HepG2 (cell line): ENCODE measurements around the gene TBC1D24. TPM values are rescaled to one million over a fixed set of nuclear protein-coding genes. Genes with fewer than 3 reads are reported as not detected.
"Not testable (repeated sequence)": the region's sequence is repeated elsewhere in the genome, so short reads cannot be mapped to it uniquely, and the experiment has no call there.

Experiments
- ATAC-seq: fragments of 200-7000 bp; cut with Tn5 transposase; 3 replicates; pipeline ENCODE4 v1.9.1; 2020; ENCODE audit warnings: mild to moderate bottlenecking, moderate library complexity
- BruUV-seq: library from RNA; stranded (reverse); fragments of 400-500 nt; replicated peaks from 2 replicates; lab custom pipeline; 2021; lab: Mats Ljungman, UMichigan
- CTCF ChIA-PET: fragments of 300-600 bp; formaldehyde crosslinking; extraction: SDS; loops from one replicate; lab custom pipeline; 2021; ENCODE audit warnings: low total read pairs, inconsistent platforms, low intra/inter-chr PET ratio; lab: Yijun Ruan, JAX
- POLR2A ChIA-PET: fragments of 350-600 bp; sonication (Branson Sonifier 250); formaldehyde crosslinking; loops from one replicate; lab custom pipeline; 2020; ENCODE audit warnings: antibody characterized with exemption, inconsistent platforms; lab: Yijun Ruan, JAX
- DNase-seq: peaks from one replicate; pipeline ENCODE4 v3.0.0-alpha.2; 2015; ENCODE audit warnings: low spot score
- FAIRE-seq: peaks from 3 replicates; lab custom pipeline; 2011; peaks lifted over from hg19 to GRCh38; lab: Jason Lieb, UNC
- H2AFZ ChIP-seq: one replicate; pipeline ENCODE4 v1.6.1; 2011; ENCODE audit warnings: low read length, inconsistent platforms
- H3K27ac ChIP-seq: fragments of 300-600 bp; 3 replicates; pipeline ENCODE4 v1.8.0; 2011; ENCODE audit warnings: mixed run types, mild to moderate bottlenecking, mixed read lengths, low read length, inconsistent platforms; ENCODE audit not compliant: insufficient read depth; ENCODE audit errors: extremely low read length
- H3K27me3 ChIP-seq, 2 experiments: fragments of 200-600 bp in 1 of 2; 2 replicates in 1 of 2; 3 replicates in 1 of 2; pipeline versions ENCODE4 v1.6.0 to v1.8.0; 2011; ENCODE audit warnings: low read length in 2 of 2, mild to moderate bottlenecking in 2 of 2, moderate library complexity in 2 of 2, inconsistent platforms in 1 of 2; ENCODE audit not compliant: insufficient read depth in 2 of 2, control insufficient read depth in 1 of 2
- H3K36me3 ChIP-seq, 2 experiments: fragments of 200-600 bp in 1 of 2; replicated peaks in 1 of 2; 2 replicates in 1 of 2; 3 replicates in 1 of 2; pipeline versions ENCODE4 v1.5.1 to v1.8.0; 2011; ENCODE audit warnings: low read length in 2 of 2, inconsistent platforms in 1 of 2; ENCODE audit not compliant: insufficient read depth in 2 of 2, control insufficient read depth in 1 of 2
- H3K4me1 ChIP-seq: 2 replicates; pipeline ENCODE4 v1.5.1; 2012; ENCODE audit warnings: low read length, inconsistent platforms; ENCODE audit not compliant: insufficient read depth
- H3K4me2 ChIP-seq: 2 replicates; pipeline ENCODE4 v1.6.0; 2011; ENCODE audit warnings: low read depth, low read length, inconsistent platforms
- H3K4me3 ChIP-seq, 3 experiments: fragments of 200-600 bp in 1 of 3; sonication (generic), shearing (Covaris generic) in 1 of 3; replicated peaks in 1 of 3; 2 replicates each; pipeline ENCODE4 v1.5.1; 2011 to 2016; ENCODE audit warnings: low read length in 3 of 3, inconsistent platforms in 2 of 3, low read depth in 2 of 3, mild to moderate bottlenecking in 2 of 3, control low read depth in 1 of 3, mixed read lengths in 1 of 3; ENCODE audit not compliant: insufficient read depth in 1 of 3
- H3K79me2 ChIP-seq: one replicate; pipeline ENCODE4 v1.6.1; 2011; ENCODE audit warnings: low read length, inconsistent platforms; ENCODE audit not compliant: insufficient read depth
- H3K9ac ChIP-seq: 2 replicates; pipeline ENCODE4 v1.6.0; 2011; ENCODE audit warnings: mild to moderate bottlenecking, low read depth, low read length, inconsistent platforms; ENCODE audit not compliant: insufficient read depth
- H3K9me3 ChIP-seq: 2 replicates; pipeline ENCODE4 v1.5.1; 2012; ENCODE audit warnings: mild to moderate bottlenecking, low read length
- H4K20me1 ChIP-seq: 2 replicates; pipeline ENCODE4 v1.6.0; 2011; ENCODE audit warnings: inconsistent platforms, mild to moderate bottlenecking, low read length, moderate library complexity; ENCODE audit not compliant: insufficient read depth
- GATAD2A ChIP-seq: IDR thresholded peaks from 2 replicates; pipeline ENCODE4 v1.6.1; 2016
- KDM2A ChIP-seq: sonication (generic); formaldehyde crosslinking; IDR thresholded peaks from 2 replicates; pipeline ENCODE4 v1.4.0; 2020; ENCODE audit warnings: low read depth, missing genetic modification reagents, borderline replicate concordance
- KMT2A ChIP-seq: sonication (generic); formaldehyde crosslinking; IDR thresholded peaks from 2 replicates; pipeline ENCODE4 v1.4.0; 2020; ENCODE audit warnings: missing genetic modification reagents
- MAFF ChIP-seq: IDR thresholded peaks from 2 replicates; pipeline ENCODE4 v1.6.1; 2011; ENCODE audit warnings: low read depth, low read length, improper control_type of control experiment
- RAD21 ChIP-seq: fragments of 450-650 bp; formaldehyde crosslinking; IDR thresholded peaks from 2 replicates; pipeline ENCODE4 v1.5.0; 2020; ENCODE audit warnings: mild to moderate bottlenecking
- SAP130 ChIP-seq: IDR thresholded peaks from 2 replicates; pipeline ENCODE4 v1.6.1; 2016; ENCODE audit warnings: low read depth
- SMC3 ChIP-seq: IDR thresholded peaks from 2 replicates; pipeline ENCODE4 v1.6.1; 2011; ENCODE audit warnings: low read length, improper control_type of control experiment
- ZBTB38 ChIP-seq: sonication (generic); formaldehyde crosslinking; IDR thresholded peaks from 2 replicates; pipeline ENCODE4 v1.5.1; 2020; ENCODE audit warnings: mild to moderate bottlenecking, missing genetic modification reagents
- ZNF720 ChIP-seq: sonication (generic); formaldehyde crosslinking; IDR thresholded peaks from 2 replicates; pipeline ENCODE4 v1.4.0; 2020; ENCODE audit warnings: missing genetic modification reagents
- WGBS: methylation state at CpG from one replicate; pipeline ENCODE4 v1.1.6; 2017; ENCODE audit warnings: low lambda C conversion rate; 5-methylcytosine and 5-hydroxymethylcytosine counted together
- in situ Hi-C: cut with HindIII; loops from 2 replicates; pipeline ENCODE4 v1.10.0; 2017; ENCODE audit warnings: low pct_unique_long_range_greater_than_20kb; ENCODE audit not compliant: extremely low pct_ligation_motif_present
- intact Hi-C: fragments of 100-400 bp; cut with micrococcal nuclease; formaldehyde crosslinking; loops from one replicate; pipeline ENCODE4 v1.10.0; 2022; ENCODE audit not compliant: unreplicated experiment
- polyA plus RNA-seq, 8 experiments: library from polyadenylated mRNA; depleted of rRNA in 3 of 8; stranded (reverse) in 7 of 8; unstranded in 1 of 8; fragments of >200 nt; fragmentation: Illumina TruSeq in 4 of 8; extraction: Trizol in 4 of 8; gene quantifications; 2 replicates each; pipeline versions ENCODE4 v1.2.1 to v1.2.3, GENCODE V29; 2011 to 2016; ENCODE audit warnings: low read depth in 4 of 8, missing spikeins in 1 of 8, mixed read lengths in 1 of 8; ENCODE audit not compliant: insufficient read depth in 1 of 8
- total RNA-seq, 5 experiments: library from RNA; depleted of rRNA; stranded (reverse); fragments of >200 nt; fragmentation: Illumina TruSeq; extraction: Trizol; gene quantifications; 2 replicates each; pipeline ENCODE4 v1.2.3, GENCODE V29; 2016; ENCODE audit warnings: low read depth in 1 of 5
- TF ChIP-seq, protein P1 (sequence below): sonication (generic); formaldehyde crosslinking; IDR thresholded peaks from 2 replicates; pipeline ENCODE4 v1.5.1; 2020; ENCODE audit warnings: mild to moderate bottlenecking, missing genetic modification reagents, moderate library complexity
- TF ChIP-seq, protein P2 (sequence below): sonication (generic); formaldehyde crosslinking; IDR thresholded peaks from 2 replicates; pipeline ENCODE4 v1.5.0; 2020; ENCODE audit warnings: mild to moderate bottlenecking, missing genetic modification reagents, moderate library complexity

The TBC1D24 gene
- total and polyA plus RNA-seq, 2 of the 13 experiments (the other 11 are each of a cell fraction or from before 2014, with no cell fraction given), result 7.7 to 13.7 TPM

DNA sequence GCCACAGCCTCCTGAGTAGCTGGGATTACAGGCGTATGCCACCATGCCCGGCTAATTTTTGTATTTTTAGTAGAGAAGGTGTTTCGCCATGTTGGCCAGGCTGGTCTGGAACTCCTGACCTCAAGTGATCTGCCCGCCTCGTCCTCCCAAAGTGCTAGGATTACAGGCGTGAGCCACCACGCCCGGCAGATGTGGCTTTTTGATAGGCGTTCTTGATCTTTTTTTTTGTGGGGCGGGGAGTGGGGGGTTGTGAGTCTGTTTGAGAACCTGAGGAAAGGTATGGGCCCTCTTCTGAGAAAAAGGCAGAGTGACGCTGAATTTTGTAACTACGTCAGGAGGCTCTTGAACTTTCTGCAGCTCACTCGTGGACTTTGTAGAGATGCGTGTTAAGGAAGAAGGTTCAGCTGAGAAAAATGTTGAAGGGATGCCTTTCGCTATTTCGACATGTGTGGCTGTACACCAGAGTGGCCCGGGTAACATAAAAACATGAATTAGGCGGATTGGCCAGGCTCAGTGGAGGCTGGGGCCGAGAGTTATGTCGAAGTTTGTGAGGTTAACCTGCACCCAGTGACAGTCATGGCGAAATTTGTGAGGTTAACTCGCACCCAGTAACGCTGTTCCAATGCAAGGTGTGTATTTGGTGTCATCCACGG is 64.4 kb downstream of the TBC1D24 start:
- intact Hi-C loops, H2AFZ ChIP-seq, CTCF ChIA-PET, BruUV-seq, H3K9me3 ChIP-seq, H3K27ac ChIP-seq, ATAC-seq, H3K36me3 ChIP-seq, H3K27me3 ChIP-seq, POLR2A ChIA-PET, in situ Hi-C loops, DNase-seq, FAIRE-seq, H4K20me1 ChIP-seq: not testable (repeated sequence)
- peaks cover 70% of the 10 kb centered on the region for H3K4me1 ChIP-seq
- 83% methylated on average over 24 of the region's 24 CpGs for WGBS
- peak overlapping the region; percentile 58; the same call in 1 of the 2 replicates for H3K9ac ChIP-seq
- H3K4me2 ChIP-seq, result peak overlapping the region; percentile 61
- peak overlapping the region in 2 of 3 experiments; percentile 56 to 67; a peak in 4 of 6 replicates for H3K4me3 ChIP-seq
- peak; percentile 32 for TF ChIP-seq ZBTB38 (CRISPR knock-in tag)
- peaks cover 32% of the 10 kb centered on the region for H3K79me2 ChIP-seq

DNA sequence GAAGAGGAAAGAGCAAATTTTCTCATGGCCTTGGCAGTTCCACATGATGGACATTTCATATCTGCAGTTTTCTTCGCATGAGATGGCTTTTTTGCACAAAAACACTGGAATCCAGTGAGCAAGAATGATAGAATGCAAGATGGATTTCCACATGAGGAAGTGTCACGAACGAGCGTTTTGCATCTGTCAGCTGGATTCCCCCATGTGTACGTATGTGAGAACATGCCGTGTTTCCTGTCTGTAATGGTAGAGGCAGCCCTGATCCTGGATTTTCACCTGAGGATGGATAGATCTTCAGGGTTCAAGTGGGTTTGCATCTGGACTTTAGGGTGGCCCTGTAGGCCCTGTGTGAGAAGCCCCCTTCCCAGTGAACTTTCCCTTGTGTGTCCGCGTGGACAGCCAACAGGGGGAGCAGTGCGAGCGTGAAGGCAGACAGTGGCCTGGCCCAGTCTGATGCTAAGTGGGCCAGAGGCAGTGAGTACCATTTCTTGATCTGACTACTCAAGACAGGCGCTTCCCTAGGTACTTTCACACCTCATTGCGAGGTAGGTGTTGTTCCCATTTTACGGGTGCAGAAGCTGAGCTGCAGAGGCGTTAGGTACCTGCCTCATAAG is 65.0 kb downstream of the TBC1D24 start:
- H4K20me1 ChIP-seq, DNase-seq, H3K9ac ChIP-seq, H3K9me3 ChIP-seq, H2AFZ ChIP-seq, H3K27ac ChIP-seq, CTCF ChIA-PET, intact Hi-C loops, H3K27me3 ChIP-seq, BruUV-seq, in situ Hi-C loops, H3K36me3 ChIP-seq: not testable (repeated sequence)
- POLR2A ChIA-PET, result interaction anchor here (1.2 kb wide), 1 partner anchor 12 kb away, joined by 5 read pairs; no protein-coding TSS in a partner anchor
- Histone ChIP-seq H3K4me3 (0 out of 6 replicates have a peak overlapping the region, but pooled peaks of 1 of the 3 experiments have one; percentile 67), H3K79me2 (peaks cover 37% of the 10 kb centered on the region), H3K4me1 (peaks cover 63% of the 10 kb centered on the region), H3K4me2 (peak overlapping the region; percentile 61; the same call in 1 of the 2 replicates)
- peak; percentile 15 for FAIRE-seq
- 78% methylated on average over 10 of the region's 14 CpGs for WGBS
- ATAC-seq, result peak; percentile 11; the same call in 1 of the 3 replicates
- TF ChIP-seq SAP130 (CRISPR knock-in tag) (peak; percentile 59), KMT2A (0 out of 2 replicates have a peak, but pooled peaks have one; percentile 35), GATAD2A (peak; percentile 54), KDM2A (CRISPR knock-in tag) (0 out of 2 replicates have a peak, but pooled peaks have one; percentile 31), ZNF720 (CRISPR knock-in tag) (0 out of 2 replicates have a peak, but pooled peaks have one; percentile 51), MAFF (0 out of 2 replicates have a peak, but pooled peaks have one; percentile 20), SMC3 (0 out of 2 replicates have a peak, but pooled peaks have one; percentile 6), RAD21 (0 out of 2 replicates have a peak, but pooled peaks have one; percentile 13)
- TF ChIP-seq, protein P1, sequence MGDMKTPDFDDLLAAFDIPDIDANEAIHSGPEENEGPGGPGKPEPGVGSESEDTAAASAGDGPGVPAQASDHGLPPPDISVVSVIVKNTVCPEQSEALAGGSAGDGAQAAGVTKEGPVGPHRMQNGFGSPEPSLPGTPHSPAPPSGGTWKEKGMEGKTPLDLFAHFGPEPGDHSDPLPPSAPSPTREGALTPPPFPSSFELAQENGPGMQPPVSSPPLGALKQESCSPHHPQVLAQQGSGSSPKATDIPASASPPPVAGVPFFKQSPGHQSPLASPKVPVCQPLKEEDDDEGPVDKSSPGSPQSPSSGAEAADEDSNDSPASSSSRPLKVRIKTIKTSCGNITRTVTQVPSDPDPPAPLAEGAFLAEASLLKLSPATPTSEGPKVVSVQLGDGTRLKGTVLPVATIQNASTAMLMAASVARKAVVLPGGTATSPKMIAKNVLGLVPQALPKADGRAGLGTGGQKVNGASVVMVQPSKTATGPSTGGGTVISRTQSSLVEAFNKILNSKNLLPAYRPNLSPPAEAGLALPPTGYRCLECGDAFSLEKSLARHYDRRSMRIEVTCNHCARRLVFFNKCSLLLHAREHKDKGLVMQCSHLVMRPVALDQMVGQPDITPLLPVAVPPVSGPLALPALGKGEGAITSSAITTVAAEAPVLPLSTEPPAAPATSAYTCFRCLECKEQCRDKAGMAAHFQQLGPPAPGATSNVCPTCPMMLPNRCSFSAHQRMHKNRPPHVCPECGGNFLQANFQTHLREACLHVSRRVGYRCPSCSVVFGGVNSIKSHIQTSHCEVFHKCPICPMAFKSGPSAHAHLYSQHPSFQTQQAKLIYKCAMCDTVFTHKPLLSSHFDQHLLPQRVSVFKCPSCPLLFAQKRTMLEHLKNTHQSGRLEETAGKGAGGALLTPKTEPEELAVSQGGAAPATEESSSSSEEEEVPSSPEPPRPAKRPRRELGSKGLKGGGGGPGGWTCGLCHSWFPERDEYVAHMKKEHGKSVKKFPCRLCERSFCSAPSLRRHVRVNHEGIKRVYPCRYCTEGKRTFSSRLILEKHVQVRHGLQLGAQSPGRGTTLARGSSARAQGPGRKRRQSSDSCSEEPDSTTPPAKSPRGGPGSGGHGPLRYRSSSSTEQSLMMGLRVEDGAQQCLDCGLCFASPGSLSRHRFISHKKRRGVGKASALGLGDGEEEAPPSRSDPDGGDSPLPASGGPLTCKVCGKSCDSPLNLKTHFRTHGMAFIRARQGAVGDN (CRISPR knock-in tag), result peak; percentile 30; the same call in 1 of the 2 replicates
- TF ChIP-seq, protein P2, sequence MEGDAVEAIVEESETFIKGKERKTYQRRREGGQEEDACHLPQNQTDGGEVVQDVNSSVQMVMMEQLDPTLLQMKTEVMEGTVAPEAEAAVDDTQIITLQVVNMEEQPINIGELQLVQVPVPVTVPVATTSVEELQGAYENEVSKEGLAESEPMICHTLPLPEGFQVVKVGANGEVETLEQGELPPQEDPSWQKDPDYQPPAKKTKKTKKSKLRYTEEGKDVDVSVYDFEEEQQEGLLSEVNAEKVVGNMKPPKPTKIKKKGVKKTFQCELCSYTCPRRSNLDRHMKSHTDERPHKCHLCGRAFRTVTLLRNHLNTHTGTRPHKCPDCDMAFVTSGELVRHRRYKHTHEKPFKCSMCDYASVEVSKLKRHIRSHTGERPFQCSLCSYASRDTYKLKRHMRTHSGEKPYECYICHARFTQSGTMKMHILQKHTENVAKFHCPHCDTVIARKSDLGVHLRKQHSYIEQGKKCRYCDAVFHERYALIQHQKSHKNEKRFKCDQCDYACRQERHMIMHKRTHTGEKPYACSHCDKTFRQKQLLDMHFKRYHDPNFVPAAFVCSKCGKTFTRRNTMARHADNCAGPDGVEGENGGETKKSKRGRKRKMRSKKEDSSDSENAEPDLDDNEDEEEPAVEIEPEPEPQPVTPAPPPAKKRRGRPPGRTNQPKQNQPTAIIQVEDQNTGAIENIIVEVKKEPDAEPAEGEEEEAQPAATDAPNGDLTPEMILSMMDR (CRISPR knock-in tag), result peak; percentile 62
